SKM-1 treated with dmso at 0.1 percent for 144 hours (cell line): ENCODE measurements around the gene RPP25.
"Not testable (repeated sequence)": the region's sequence is repeated elsewhere in the genome, so short reads cannot be mapped to it uniquely, and the experiment has no call there.

Source experiments
- DNase-seq: peaks from one replicate; lab custom pipeline; 2025; ENCODE audit not compliant: unreplicated experiment; lab: John Stamatoyannopoulos, UW

The RPP25 gene

DNA sequence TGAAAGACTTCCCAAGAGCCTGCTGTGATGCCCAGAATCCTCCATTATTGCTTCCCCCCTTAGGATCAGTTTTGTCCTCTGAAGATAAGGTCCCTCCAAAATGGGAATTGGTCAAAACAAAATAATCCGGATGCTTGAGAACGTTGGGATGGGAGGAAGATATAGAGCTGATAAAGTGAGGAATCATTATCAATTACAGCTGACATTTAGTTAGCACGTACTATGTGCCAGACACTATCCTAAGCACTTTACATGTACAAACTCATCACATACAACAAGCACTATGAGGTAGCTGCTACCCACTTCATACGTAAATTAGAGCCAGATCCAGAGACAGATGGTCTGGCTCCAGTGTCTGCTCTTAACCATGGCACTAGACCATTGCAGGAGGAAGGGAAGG, 6.6 kb upstream of the RPP25 start:
- no peak for DNase-seq

DNA sequence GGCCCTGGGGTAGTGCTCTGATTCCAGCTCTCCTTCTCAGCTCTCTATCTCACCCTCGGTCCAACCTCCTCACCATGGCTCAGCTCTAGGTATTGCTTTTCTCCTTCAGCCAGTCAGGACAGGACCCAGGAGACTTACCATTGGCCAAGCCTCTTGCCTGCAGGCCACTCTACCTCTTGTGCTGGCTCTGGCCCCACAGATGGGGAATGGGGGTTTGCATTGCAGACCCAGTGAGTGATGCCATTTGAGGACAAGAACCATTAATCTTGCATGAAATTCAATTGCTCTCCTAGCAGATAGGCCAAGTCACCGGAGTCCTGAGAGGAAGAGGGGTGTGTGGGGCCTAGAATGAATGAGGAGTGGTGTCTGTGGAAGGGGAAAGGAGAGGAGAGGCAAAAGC, 6.1 kb upstream of the RPP25 start:
- no peak for DNase-seq

DNA sequence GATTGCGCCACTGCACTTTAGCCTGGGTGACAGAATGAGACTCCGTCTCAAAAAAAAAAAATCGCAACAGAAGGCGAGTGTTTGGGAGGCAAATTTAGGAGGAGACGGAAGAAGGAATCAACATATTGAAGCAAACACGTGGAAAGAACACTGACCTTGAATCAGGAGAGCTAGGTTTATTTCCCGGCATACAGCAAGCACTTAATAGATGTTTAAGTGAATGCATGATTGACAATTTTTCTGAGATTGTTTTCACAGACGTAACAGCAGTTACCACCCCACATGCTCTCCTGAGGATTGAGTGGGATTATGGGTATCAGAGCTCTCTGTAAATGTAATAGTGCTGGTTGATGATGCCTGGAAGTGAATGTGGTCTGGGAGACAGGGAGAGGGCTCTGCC, 5.6 kb upstream of the RPP25 start:
- DNase-seq = no peak

DNA sequence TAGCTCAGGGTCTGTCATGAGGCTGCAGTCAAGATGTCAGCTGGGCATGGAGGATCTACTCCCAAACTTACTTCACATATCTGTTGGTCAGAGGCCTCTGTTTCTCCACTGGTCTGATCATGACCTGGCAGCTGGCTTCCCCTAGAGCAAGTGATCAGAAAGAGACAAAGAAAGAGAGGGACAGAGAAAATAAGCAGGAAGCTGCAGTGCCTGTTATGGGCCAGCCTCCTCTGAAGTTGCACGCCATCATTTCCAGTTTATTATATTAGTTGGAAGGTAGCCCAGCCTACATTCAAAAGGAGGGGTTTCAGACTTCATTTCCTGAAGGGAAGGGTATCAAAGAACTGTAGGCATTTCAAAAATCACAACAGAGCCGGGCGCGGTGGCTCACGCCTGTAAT, 5.0 kb upstream of the RPP25 start:
- no peak for DNase-seq

DNA sequence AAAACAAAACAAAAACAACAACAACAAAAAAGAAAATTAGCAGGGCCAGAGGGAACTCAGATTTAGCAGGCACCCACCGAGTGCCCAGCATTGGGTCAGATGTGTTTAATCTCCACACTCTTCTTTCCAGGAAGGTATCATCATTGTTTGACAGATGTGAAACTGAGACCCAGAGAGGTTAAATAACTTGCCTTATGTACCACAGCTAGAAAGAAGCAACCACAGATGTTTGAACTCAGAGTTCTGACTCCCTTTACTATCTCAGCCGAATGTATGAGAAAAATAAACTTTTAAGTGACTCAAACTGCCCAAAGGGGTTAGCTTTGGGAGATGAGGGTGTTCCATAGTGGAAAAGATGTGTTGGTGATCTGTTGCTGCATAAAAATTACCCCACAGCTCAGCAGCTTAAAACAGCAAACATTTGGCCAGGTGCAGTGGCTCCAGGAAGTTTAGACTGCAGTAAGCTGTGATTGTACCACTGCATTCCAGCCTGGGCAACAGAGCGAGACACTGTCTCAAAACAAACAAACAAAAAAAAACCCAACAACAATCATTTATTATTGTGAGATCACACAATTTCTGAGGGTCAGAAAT, 4.5 kb upstream of the RPP25 start:
- DNase-seq = no peak

DNA sequence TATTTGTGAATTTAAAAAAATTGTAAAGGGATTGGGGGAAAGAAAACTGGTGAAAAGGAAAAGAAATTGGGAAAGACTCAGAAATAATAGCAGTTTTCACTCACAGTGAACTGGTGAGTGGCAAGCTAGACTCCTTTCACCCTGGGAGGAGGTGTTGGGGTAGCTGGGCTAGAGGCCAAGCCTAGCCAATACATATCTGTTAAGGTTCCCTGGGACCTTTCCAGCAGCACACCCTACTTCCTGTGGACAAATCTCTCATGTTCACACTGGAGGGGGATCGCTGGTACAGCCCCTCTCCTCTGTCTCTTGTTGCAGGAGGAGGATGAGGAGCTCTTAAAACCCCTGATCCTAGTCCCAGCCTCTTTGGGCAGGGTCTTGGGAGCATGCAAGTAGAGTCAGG, 3.7 kb upstream of the RPP25 start:
- no peak for DNase-seq

DNA sequence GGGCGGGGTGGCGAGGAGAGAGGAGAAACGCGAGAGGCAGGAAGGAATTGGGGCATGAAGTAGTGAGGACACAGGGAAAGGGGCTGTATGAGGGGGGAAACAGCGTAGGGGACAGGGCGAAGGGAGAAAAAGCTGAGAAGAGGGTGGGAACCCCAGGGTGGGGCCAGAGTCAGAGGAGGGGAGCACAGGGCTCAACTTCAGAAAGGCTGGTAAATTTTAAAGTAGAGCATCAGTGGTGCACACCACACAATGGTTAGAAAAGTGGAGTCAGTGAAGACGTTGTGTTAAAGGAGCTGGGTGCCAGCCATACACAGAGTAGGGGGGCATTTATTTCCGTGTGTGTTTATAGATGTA, 3.0 kb upstream of the RPP25 start:
- DNase-seq = no peak

DNA sequence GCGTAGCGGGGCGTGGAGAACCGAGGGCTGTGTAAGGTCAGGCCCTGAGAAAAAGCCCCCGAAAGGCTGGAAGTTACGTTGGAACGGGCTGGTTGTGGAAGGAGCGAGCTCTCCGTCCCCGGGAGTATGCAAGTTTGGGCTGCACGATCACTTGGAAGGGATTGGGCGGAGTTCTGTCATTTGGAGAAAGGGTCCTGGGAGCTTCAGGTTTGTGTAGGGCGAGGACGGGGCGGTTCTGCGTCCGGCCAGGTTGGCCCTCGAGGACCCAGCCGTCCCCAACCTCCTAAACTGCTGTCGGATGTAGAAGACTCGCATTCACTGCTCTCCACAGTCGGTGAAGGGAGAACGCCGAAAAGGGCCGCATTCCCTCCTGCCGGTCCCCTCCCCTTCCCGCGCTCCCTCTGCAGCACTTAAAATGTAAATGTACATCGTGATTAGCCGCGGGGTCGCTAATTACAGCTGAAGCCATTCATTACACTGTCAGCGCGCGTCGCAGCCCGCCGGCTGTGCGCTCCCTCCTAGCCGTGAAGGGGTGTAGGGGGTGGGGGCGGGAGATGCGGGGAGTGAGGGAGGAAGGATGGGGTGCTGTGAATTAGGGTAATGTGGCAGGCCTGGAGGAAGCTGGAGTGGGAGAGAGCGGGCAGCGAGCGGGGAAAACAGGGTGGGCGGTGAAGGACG, 2.5 kb upstream of the RPP25 start:
- no peak for DNase-seq

DNA sequence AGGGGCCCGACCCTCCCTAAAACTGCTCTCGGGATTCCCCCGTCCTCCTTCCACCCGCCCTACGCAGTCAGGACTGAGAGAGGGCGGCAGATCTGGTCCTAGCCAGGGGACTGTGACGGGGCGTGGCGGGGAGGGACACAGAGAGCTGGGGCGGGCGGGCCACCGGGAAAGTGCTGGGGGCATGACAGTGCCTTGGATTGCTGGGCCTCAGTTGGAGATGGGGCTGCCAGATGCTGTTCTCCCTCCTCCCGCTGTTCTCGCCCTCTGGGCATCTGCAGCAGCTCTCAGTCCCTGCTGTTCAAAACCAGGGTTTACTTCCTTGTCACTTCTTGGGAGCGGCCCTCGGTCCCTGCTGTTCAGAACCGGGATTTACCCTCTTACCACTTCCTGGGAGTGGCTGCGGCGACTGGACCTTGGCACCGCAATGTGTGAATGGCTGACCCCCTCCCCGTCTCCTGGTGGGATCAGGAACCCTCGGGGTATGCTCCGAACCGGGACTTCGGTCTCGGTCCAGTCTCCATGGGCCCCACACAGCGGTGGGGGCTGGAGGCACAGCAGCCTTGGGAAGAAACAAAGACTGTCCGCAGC, 1.8 kb upstream of the RPP25 start:
- no peak for DNase-seq

DNA sequence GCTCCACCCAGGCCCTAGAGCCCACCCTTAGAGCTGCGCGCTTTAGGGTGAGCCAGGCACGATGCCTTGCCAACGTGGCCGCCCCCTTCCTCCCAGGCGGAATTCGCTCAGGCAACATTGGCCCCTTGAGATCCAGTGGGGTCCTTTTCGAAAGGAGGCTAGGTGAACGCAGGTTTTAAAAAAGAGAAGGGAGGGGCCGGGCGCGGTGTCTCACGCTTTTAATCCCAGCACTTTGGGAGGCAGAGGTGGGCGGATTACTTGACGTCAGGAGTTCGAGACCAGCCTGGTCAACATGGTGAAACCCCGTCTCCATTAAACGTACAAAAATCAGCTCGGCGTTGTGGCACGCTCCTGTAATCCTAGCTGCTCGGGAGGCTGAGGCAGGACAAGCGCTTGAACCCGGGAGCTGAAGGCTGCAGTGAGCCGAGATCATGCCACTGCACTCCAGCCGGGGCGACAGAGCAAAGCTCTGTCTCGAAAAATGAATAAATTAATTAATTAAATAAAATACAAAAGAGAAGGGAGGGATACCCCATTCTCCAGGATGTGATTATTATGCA, 984 bp upstream of the RPP25 start:
- no peak for DNase-seq

DNA sequence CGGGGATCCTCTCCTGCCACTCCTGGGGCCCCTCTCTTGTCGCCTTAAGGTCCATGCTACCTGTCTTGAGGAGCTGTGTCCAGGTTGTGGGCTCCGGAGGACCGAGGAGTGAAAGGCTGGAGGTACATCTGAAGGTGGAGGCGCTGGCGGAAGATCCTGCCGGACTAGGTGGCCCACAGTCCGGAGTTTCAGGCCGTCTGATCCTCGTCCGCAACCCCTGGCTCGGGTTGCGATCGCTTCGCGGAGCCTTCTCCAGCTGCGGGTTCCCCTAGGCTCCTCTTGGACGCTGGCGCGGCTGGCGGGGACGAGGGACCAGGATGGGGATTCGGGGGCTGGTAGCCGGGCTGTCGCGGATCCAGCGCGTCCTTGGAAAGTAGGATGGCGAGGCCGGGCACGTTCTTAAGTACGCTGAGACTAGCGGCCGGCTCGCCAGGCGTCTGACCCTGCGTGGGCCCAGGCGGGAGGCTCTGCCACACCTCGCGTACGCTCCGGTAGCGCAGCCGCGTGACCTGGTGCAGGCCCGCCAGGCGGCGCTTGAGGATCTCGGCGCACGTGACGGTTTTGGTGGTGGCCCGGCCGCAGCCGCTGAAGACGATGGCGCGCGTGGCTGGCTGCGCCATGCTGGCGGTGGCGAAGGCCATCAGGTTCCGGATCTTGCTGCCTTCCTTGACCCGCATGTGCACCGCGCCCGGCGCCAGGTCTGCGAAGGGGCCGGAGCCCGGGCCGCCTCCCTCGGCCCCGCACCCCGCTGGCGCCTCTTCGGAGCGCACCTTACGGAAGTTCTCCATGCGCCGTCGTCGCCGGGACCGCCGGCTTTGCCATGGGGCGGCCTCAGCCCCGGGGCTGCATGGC, 550 bp downstream of the RPP25 start:
- DNase-seq = peak; percentile 42

DNA sequence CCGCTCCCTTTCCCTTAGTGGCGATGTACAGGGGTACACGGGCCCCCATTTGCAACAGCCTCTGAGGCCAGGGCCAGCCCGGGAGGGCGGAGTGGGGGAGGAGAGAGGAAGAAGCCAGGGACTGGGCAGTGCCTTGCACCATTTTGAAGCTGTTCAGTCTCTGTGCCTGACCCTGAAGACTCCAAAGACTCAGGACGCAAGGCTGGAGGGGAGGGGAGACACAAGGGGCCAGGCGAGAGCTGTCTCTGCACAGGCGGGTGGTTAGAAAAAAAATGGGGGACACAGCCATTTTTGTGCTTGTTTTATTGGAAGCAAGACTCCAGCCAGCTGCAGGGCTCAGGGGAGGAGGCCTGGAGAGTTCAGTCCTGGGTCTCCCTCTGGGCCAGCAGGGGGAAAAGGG, 1.6 kb downstream of the RPP25 start:
- DNase-seq = no peak

DNA sequence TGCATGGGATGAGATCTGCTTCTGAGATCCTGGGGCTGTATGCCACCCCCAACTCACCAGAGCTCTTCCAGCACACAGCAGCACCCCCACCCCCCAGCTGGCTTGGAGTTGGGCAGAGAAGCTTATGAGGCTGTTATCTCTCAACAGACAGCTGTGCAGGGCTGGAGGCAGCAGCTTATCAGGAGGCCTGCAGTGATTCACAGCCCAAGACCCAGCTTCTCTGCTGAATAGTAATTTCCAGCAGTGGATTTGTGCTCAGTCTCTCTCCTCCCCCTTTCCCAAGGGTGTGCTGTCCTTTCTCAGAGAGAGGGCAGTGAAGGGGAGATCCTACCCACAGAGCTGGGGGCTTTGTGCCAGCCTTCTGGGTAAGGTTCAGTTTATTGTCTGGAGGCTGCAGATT, 2.1 kb downstream of the RPP25 start:
- DNase-seq = no peak

DNA sequence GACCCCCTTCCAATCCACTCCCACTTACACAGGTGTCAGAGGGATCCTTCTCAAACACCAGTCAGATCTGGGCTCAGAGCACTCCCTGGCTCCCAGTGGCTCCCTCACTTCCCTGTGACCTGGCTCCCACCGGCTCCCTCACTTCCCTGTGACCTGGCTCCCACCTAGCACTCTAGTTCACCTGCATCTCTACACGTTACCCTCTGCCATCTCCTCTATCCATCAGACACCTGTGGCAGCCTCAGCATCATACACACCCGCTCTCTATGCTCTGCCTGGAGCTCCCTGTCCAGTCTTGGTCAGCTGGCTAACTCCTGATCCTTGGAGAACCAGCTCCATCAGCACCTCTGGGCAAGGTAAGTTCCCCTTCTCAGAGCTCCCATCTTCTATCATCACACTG, 5.6 kb downstream of the RPP25 start:
- DNase-seq = no peak

DNA sequence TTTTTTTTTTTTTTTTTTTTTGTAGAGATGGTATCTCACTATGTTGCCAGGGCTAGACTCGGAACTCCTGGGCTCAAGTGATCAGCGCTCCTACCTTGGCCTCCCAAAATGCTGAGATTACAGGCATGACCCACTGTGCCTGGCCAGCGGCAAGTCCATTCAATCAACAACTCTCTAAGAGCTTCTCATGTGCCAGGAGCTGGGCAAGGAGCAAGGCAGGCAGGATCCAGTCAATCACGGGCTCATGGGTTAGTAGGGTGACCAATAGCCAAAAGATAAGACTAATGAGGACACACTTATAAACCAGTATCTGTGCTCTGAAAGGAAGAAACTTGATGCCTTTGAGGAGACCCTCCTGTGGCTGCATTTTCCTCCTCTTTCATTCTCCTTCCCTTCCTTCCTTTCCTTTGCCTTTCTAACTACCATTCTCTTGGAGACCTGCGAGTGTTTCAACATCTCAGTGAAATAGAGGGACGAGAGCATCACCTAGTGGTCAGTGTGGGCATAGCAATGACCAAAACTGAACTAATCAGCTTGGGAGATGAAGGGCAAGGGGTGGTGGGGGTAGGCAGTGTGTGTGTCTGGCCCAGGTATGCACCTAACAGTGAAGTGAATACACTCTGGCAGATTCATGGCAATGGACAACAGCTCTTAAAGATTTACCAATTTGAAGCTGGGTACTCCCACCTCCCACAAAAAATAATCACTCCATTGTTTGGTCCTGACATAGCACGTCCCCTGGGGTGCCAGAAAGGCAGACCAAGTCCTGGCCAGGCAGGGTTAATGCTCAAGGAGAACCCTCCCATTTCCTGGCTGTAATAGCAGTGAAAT, 6.3 kb downstream of the RPP25 start:
- peak; percentile 64 for DNase-seq

DNA sequence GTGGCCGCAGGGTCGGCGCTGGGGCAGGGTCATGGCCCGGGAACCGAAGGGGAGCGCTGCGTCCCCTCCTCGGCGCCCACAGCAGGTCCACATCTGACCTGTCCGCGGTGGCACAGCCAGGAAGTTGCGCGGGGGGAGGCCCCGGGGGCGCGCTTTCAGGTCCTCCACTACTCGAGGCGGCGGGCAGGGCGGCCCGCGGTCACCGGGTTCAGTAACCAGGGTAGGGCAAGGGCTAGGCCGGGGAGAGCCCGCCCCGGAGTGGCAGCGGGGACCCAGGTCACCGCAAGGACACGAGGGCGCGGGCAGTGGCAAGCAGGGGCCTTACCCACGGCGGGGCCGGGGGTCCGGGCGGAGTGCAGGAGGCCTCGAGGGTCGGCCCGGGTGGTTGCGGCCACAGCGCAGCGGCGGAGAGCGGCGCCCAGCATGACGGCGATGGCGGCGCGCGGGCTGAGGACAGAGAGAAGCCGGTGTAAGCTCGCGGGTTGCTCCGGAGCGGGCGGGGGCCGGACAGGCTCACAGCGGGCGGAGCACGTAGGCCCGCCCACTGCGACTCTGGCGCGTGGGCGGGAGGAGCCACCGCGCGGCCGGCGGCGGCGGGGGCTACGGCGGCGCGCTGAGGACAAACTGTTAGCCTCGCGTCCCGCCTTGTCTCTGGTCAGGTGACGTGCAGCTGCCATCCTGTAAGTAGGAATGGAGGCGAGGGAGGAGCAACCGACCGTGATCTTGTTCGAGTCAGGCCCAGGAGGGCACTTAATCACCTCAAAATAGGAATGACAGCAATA, 18.8 kb downstream of the RPP25 start, which contains the start of gene COX5A:
TSS of gene COX5A (minus strand) at position 484 of the 782 bp plus-strand sequence. CDS start at position 425, 59 bp downstream.
- peak; percentile 94 for DNase-seq

DNA sequence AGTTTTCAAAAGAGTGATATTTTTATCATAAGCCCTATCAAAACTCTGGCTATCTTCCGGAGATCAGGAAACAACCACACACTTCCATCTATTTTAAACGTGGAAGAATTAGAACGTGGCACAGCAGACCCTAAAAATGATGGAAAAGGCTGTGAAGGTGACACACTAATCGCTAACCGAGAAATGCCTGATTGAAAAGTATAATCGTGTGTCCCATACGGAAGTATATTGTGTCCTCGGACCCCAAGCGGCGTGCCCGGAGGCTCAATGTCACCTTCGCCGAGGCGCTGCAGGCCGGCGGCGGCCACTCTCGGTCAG, 19.3 kb downstream of the RPP25 start:
- DNase-seq = peak; percentile 43

DNA sequence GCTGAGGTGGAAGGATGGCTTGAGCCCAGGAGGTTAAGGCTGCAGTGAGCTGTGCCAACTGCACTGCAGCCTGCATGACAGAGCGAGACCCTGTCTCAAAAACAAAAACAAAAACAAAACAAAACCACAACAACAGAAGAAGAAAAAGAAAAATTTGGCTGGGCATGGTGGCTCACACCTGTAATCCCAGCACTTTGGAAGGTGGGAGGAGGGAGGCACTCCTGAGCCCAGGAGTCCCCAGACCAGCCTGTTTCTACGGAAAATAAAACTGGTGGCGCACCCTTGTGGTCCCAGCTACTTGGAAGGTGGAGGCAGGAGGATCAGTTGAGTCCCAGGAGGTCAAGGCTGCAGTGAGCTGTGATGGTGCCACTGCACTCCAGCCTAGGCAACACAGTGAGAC, 21.4 kb downstream of the RPP25 start:
- not testable (repeated sequence) for DNase-seq

DNA sequence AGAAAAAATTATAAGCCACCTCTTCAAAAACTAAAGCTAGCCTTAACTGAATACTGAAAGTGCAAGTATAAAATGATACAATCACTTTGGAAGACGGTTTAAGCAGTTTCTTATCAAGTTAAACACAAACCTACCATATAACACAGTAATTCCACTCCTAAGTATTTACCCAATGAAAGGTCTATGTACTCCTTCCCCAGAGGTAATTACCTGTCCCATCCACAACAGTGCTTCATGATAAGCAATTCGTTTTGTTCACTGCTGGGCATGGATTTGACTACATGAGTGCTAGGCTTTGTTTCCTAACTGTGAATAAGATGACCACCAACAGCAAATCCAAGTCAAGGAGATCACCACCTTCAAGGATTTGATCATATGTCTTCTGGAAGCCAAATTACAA, 23.0 kb downstream of the RPP25 start:
- DNase-seq = no peak

DNA sequence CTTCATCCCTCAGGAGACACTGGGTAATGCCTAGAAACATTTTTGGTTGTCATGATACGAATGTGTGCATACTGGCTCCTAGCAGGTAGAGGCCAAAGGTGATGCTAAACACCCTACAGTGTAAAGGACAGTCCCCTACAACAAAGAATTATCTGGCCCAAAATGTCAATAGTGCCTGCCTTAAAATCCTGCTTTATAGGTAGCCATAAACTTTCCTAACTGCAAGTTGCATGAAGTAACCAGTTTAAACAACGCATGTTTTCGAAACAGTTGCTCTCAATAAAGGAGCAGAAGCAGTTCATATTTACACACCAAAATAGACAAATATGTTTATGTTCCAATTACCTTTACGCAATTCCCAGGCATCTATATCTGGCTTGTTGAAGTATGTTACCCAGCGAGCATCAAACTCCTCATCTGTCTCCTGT, 27.8 kb downstream of the RPP25 start:
- DNase-seq = no peak
